ENCODE data around the gene PROM1. TPM values are rescaled to one million over a fixed set of nuclear protein-coding genes. Genes with fewer than 3 reads are reported as not detected.

The PROM1 gene
- total and polyA plus RNA-seq, 12 donors, result 1.2 to 19.3 (median 3.4) TPM

DNA sequence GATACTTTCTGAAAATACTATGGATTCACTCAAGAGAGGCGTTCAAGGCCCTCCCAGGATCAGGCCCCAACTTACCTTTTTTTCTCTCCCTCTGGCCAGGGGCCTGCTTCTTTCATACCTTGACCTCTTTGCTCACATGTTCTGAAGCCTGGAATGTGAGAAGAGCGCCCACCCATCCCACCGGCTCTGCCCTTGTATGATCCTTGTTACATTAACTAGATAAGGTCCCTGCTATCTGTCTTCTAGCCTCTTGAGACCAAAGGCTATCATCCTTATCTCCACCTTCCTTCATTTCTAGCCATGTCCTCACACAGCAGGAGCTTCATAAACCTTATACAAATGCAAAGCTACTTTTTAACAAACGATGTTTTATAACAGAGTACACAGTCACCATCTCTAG lies 45.9 kb downstream of the PROM1 start:
- ATAC-seq (no peak), DNase-seq (no peak)
- TF ChIP-seq, protein P1, sequence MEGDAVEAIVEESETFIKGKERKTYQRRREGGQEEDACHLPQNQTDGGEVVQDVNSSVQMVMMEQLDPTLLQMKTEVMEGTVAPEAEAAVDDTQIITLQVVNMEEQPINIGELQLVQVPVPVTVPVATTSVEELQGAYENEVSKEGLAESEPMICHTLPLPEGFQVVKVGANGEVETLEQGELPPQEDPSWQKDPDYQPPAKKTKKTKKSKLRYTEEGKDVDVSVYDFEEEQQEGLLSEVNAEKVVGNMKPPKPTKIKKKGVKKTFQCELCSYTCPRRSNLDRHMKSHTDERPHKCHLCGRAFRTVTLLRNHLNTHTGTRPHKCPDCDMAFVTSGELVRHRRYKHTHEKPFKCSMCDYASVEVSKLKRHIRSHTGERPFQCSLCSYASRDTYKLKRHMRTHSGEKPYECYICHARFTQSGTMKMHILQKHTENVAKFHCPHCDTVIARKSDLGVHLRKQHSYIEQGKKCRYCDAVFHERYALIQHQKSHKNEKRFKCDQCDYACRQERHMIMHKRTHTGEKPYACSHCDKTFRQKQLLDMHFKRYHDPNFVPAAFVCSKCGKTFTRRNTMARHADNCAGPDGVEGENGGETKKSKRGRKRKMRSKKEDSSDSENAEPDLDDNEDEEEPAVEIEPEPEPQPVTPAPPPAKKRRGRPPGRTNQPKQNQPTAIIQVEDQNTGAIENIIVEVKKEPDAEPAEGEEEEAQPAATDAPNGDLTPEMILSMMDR (IDR thresholded peaks at IDR 0.05), result no peak
- Histone ChIP-seq H3K9me3 (no peaks in the 10 kb centered on the region), H3K36me3 (no peaks in the 10 kb centered on the region), H3K27ac (no peak overlapping the region), H3K27me3 (no peaks in the 10 kb centered on the region), H3K4me1 (peaks cover 0 to 13% (median under 1%) of the 10 kb centered on the region in 9 donors), H3K4me3 (no peak overlapping the region)
- intact Hi-C loops (cut with DNase I), result no loop called here
- WGBS, 2 donors, result 85 to 91% methylated on average over 4 of the region's 4 CpGs

GRCh38 chr4:16035843-16036242 lies 48.0 kb downstream of the PROM1 start:
- H3K27me3 ChIP-seq, result no peaks in the 10 kb centered on the region
- H3K4me1 ChIP-seq, result peaks cover 0 to 31% (median 9%) of the 10 kb centered on the region in 9 donors
- no peak for ATAC-seq
- intact Hi-C loops (cut with DNase I), result no loop called here
- TF ChIP-seq, protein P1 (IDR thresholded peaks at IDR 0.05), result no peak
- H3K27ac ChIP-seq, result no peak overlapping the region
- DNase-seq, result no peak
- 90 to 94% methylated on average over 6 of the region's 6 CpGs for WGBS, 2 donors
- H3K4me3 ChIP-seq, result no peak overlapping the region
- no peaks in the 10 kb centered on the region for H3K36me3 ChIP-seq
- H3K9me3 ChIP-seq, result no peaks in the 10 kb centered on the region

DNA sequence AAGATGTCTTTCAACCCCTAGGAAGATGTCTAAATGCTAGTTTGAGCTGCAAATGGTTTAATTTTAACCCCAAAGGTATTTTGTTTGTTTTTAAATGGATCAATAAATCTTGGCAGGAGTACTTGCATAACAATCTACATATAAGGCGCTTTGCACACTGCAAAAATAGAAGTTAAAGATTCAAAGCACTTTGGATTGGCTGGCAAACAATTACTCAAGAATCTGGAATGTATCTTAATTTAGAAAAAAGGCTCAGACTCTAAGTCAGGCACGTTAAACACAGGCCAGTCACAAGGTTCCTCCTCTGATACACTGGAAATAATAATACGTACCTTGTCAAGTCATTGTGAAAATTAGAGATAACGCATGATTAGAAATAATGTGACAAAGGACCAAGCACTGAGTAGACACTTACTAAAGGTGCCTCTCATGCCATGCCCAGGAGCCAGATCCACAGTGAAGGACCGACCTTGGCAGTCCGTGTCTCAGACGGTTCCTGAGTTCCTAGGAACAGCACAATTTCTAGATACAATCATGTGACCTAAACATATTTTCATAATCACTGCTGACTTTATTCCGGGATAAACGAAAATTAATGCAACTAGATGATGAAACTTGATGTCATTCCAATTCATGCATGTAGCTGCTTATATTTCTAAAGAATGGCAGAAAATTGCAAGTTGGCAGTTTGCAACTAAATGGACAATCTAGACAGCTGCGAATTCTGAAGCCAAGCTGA lies 49.6 kb downstream of the PROM1 start:
- DNase-seq (no peak), ATAC-seq (peak in 5 of 8 donors; percentile 35 to 77 (median 56))
- intact Hi-C loops (cut with DNase I), result no loop called here

GRCh38 chr4:16032396-16032770 lies 51.4 kb downstream of the PROM1 start:
- no peaks in the 10 kb centered on the region for H3K36me3 ChIP-seq
- H3K27ac ChIP-seq, result no peak overlapping the region
- H3K4me3 ChIP-seq, result no peak overlapping the region
- no peaks in the 10 kb centered on the region for H3K9me3 ChIP-seq
- H3K27me3 ChIP-seq, result no peaks in the 10 kb centered on the region
- TF ChIP-seq, protein P1 (IDR thresholded peaks at IDR 0.05), result no peak
- DNase-seq (no peak), ATAC-seq (no peak)
- intact Hi-C loops (cut with DNase I), result no loop called here
- 71 to 72% methylated on average over 7 of the region's 7 CpGs for WGBS, 2 donors
- peaks cover 0 to 44% (median 12%) of the 10 kb centered on the region in 9 donors for H3K4me1 ChIP-seq

More for the DNA sequence above, 49.6 kb downstream of the PROM1 start:
- no peaks in the 10 kb centered on the region for H3K27me3 ChIP-seq
- TF ChIP-seq, protein P1 (IDR thresholded peaks at IDR 0.05), result no peak
- 48 to 52% methylated on average over 10 of the region's 10 CpGs for WGBS, 2 donors
- peak overlapping the region in 3 of 10 donors; percentile 15 to 57 (median 16) for H3K27ac ChIP-seq
- H3K4me1 ChIP-seq, result peaks cover 0 to 37% (median 10%) of the 10 kb centered on the region in 9 donors
- no peaks in the 10 kb centered on the region for H3K36me3 ChIP-seq
- H3K9me3 ChIP-seq, result no peaks in the 10 kb centered on the region
- H3K4me3 ChIP-seq, result no peak overlapping the region

All from heart right ventricle (tissue), 16 donors.